ENCODE measurements around the gene OLIG2.

OLIG2 gene

DNA sequence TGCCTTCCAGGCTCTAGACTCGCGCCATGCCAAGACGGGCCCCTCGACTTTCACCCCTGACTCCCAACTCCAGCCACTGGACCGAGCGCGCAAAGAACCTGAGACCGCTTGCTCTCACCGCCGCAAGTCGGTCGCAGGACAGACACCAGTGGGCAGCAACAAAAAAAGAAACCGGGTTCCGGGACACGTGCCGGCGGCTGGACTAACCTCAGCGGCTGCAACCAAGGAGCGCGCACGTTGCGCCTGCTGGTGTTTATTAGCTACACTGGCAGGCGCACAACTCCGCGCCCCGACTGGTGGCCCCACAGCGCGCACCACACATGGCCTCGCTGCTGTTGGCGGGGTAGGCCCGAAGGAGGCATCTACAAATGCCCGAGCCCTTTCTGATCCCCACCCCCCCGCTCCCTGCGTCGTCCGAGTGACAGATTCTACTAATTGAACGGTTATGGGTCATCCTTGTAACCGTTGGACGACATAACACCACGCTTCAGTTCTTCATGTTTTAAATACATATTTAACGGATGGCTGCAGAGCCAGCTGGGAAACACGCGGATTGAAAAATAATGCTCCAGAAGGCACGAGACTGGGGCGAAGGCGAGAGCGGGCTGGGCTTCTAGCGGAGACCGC, 2.0 kb upstream of the OLIG2 start:
- H3K9me3 ChIP-seq (ENCODE audit: control insufficient read depth, insufficient read depth, low read length) = no peaks in the 10 kb centered on the region
- peak overlapping the region; percentile 39 for H3K9ac ChIP-seq (ENCODE audit: low read depth, low read length)
- no peaks in the 10 kb centered on the region for H3K36me3 ChIP-seq (ENCODE audit: insufficient read depth, low read length)
- H3K4me1 ChIP-seq (ENCODE audit: insufficient read depth, low read length) = peaks cover 5% of the 10 kb centered on the region

DNA sequence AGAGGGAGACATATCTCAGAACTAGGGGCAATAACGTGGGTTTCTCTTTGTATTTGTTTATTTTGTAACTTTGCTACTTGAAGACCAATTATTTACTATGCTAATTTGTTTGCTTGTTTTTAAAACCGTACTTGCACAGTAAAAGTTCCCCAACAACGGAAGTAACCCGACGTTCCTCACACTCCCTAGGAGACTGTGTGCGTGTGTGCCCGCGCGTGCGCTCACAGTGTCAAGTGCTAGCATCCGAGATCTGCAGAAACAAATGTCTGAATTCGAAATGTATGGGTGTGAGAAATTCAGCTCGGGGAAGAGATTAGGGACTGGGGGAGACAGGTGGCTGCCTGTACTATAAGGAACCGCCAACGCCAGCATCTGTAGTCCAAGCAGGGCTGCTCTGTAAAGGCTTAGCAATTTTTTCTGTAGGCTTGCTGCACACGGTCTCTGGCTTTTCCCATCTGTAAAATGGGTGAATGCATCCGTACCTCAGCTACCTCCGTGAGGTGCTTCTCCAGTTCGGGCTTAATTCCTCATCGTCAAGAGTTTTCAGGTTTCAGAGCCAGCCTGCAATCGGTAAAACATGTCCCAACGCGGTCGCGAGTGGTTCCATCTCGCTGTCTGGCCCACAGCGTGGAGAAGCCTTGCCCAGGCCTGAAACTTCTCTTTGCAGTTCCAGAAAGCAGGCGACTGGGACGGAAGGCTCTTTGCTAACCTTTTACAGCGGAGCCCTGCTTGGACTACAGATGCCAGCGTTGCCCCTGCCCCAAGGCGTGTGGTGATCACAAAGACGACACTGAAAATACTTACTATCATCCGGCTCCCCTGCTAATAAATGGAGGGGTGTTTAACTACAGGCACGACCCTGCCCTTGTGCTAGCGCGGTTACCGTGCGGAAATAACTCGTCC, 1.3 kb upstream of the OLIG2 start:
- H3K9ac ChIP-seq (ENCODE audit: low read depth, low read length) = peak overlapping the region; percentile 5; the same call in 1 of the 2 replicates
- peaks cover 7% of the 10 kb centered on the region for H3K4me1 ChIP-seq (ENCODE audit: insufficient read depth, low read length)
- no peaks in the 10 kb centered on the region for H3K9me3 ChIP-seq (ENCODE audit: control insufficient read depth, insufficient read depth, low read length)
- H3K36me3 ChIP-seq (ENCODE audit: insufficient read depth, low read length) = no peaks in the 10 kb centered on the region

DNA sequence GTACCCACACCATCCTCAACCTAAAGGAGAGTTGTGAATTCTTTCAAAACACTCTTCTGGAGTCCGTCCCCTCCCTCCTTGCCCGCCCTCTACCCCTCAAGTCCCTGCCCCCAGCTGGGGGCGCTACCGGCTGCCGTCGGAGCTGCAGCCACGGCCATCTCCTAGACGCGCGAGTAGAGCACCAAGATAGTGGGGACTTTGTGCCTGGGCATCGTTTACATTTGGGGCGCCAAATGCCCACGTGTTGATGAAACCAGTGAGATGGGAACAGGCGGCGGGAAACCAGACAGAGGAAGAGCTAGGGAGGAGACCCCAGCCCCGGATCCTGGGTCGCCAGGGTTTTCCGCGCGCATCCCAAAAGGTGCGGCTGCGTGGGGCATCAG, 638 bp upstream of the OLIG2 start:
- Histone ChIP-seq H3K4me1 (ENCODE audit: insufficient read depth, low read length) (peaks cover 12% of the 10 kb centered on the region), H3K36me3 (ENCODE audit: insufficient read depth, low read length) (no peaks in the 10 kb centered on the region), H3K9me3 (ENCODE audit: control insufficient read depth, insufficient read depth, low read length) (no peaks in the 10 kb centered on the region; the same call in 1 of the 2 replicates), H3K9ac (ENCODE audit: low read depth, low read length) (peak overlapping the region; percentile 62; the same call in 1 of the 2 replicates)

DNA sequence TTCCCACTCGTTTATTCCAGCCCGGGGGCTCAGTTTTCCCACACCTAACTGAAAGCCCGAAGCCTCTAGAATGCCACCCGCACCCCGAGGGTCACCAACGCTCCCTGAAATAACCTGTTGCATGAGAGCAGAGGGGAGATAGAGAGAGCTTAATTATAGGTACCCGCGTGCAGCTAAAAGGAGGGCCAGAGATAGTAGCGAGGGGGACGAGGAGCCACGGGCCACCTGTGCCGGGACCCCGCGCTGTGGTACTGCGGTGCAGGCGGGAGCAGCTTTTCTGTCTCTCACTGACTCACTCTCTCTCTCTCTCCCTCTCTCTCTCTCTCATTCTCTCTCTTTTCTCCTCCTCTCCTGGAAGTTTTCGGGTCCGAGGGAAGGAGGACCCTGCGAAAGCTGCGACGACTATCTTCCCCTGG, 716 bp downstream of the OLIG2 start:
- no peaks in the 10 kb centered on the region; the same call in 1 of the 2 replicates for H3K9me3 ChIP-seq (ENCODE audit: control insufficient read depth, insufficient read depth, low read length)
- no peak overlapping the region; the same call in 1 of the 2 replicates for H3K9ac ChIP-seq (ENCODE audit: low read depth, low read length)
- H3K36me3 ChIP-seq (ENCODE audit: insufficient read depth, low read length) = no peaks in the 10 kb centered on the region
- H3K4me1 ChIP-seq (ENCODE audit: insufficient read depth, low read length) = peaks cover 12% of the 10 kb centered on the region

DNA sequence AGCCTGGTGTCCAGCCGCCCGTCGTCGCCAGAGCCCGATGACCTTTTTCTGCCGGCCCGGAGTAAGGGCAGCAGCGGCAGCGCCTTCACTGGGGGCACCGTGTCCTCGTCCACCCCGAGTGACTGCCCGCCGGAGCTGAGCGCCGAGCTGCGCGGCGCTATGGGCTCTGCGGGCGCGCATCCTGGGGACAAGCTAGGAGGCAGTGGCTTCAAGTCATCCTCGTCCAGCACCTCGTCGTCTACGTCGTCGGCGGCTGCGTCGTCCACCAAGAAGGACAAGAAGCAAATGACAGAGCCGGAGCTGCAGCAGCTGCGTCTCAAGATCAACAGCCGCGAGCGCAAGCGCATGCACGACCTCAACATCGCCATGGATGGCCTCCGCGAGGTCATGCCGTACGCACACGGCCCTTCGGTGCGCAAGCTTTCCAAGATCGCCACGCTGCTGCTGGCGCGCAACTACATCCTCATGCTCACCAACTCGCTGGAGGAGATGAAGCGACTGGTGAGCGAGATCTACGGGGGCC, 1.2 kb downstream of the OLIG2 start:
- H3K4me1 ChIP-seq (ENCODE audit: insufficient read depth, low read length) = peaks cover 12% of the 10 kb centered on the region
- no peaks in the 10 kb centered on the region; the same call in 1 of the 2 replicates for H3K9me3 ChIP-seq (ENCODE audit: control insufficient read depth, insufficient read depth, low read length)

DNA sequence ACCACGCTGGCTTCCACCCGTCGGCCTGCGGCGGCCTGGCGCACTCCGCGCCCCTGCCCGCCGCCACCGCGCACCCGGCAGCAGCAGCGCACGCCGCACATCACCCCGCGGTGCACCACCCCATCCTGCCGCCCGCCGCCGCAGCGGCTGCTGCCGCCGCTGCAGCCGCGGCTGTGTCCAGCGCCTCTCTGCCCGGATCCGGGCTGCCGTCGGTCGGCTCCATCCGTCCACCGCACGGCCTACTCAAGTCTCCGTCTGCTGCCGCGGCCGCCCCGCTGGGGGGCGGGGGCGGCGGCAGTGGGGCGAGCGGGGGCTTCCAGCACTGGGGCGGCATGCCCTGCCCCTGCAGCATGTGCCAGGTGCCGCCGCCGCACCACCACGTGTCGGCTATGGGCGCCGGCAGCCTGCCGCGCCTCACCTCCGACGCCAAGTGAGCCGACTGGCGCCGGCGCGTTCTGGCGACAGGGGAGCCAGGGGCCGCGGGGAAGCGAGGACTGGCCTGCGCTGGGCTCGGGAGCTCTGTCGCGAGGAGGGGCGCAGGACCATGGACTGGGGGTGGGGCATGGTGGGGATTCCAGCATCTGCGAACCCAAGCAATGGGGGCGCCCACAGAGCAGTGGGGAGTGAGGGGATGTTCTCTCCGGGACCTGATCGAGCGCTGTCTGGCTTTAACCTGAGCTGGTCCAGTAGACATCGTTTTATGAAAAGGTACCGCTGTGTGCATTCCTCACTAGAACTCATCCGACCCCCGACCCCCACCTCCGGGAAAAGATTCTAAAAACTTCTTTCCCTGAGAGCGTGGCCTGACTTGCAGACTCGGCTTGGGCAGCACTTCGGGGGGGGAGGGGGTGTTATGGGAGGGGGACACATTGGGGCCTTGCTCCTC, 1.9 kb downstream of the OLIG2 start:
- Histone ChIP-seq H3K9me3 (ENCODE audit: control insufficient read depth, insufficient read depth, low read length) (no peaks in the 10 kb centered on the region; the same call in 1 of the 2 replicates), H3K36me3 (ENCODE audit: insufficient read depth, low read length) (no peaks in the 10 kb centered on the region), H3K9ac (ENCODE audit: low read depth, low read length) (0 out of 2 replicates have a peak overlapping the region, but pooled peaks have one; percentile 0), H3K4me1 (ENCODE audit: insufficient read depth, low read length) (peaks cover 12% of the 10 kb centered on the region)

More for the DNA sequence above, 1.2 kb downstream of the OLIG2 start:
- Histone ChIP-seq H3K9ac (ENCODE audit: low read depth, low read length) (peak overlapping the region; percentile 0; the same call in 1 of the 2 replicates), H3K36me3 (ENCODE audit: insufficient read depth, low read length) (no peaks in the 10 kb centered on the region)

DNA sequence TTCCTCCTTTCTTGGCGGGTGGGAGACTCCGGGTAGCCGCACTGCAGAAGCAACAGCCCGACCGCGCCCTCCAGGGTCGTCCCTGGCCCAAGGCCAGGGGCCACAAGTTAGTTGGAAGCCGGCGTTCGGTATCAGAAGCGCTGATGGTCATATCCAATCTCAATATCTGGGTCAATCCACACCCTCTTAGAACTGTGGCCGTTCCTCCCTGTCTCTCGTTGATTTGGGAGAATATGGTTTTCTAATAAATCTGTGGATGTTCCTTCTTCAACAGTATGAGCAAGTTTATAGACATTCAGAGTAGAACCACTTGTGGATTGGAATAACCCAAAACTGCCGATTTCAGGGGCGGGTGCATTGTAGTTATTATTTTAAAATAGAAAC, 2.5 kb downstream of the OLIG2 start:
- Histone ChIP-seq H3K9me3 (ENCODE audit: control insufficient read depth, insufficient read depth, low read length) (no peaks in the 10 kb centered on the region; the same call in 1 of the 2 replicates), H3K9ac (ENCODE audit: low read depth, low read length) (no peak overlapping the region), H3K4me1 (ENCODE audit: insufficient read depth, low read length) (peaks cover 12% of the 10 kb centered on the region), H3K36me3 (ENCODE audit: insufficient read depth, low read length) (no peaks in the 10 kb centered on the region)

DNA sequence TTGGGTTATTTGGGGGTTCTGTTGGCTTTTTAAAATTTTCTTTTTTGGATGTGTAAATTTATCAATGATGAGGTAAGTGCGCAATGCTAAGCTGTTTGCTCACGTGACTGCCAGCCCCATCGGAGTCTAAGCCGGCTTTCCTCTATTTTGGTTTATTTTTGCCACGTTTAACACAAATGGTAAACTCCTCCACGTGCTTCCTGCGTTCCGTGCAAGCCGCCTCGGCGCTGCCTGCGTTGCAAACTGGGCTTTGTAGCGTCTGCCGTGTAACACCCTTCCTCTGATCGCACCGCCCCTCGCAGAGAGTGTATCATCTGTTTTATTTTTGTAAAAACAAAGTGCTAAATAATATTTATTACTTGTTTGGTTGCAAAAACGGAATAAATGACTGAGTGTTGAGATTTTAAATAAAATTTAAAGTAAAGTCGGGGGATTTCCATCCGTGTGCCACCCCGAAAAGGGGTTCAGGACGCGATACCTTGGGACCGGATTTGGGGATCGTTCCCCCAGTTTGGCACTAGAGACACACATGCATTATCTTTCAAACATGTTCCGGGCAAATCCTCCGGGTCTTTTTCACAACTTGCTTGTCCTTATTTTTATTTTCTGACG, 3.1 kb downstream of the OLIG2 start:
- peaks cover 12% of the 10 kb centered on the region for H3K4me1 ChIP-seq (ENCODE audit: insufficient read depth, low read length)
- no peaks in the 10 kb centered on the region; the same call in 1 of the 2 replicates for H3K9me3 ChIP-seq (ENCODE audit: control insufficient read depth, insufficient read depth, low read length)
- H3K36me3 ChIP-seq (ENCODE audit: insufficient read depth, low read length) = no peaks in the 10 kb centered on the region
- H3K9ac ChIP-seq (ENCODE audit: low read depth, low read length) = peak overlapping the region; percentile 39

DNA sequence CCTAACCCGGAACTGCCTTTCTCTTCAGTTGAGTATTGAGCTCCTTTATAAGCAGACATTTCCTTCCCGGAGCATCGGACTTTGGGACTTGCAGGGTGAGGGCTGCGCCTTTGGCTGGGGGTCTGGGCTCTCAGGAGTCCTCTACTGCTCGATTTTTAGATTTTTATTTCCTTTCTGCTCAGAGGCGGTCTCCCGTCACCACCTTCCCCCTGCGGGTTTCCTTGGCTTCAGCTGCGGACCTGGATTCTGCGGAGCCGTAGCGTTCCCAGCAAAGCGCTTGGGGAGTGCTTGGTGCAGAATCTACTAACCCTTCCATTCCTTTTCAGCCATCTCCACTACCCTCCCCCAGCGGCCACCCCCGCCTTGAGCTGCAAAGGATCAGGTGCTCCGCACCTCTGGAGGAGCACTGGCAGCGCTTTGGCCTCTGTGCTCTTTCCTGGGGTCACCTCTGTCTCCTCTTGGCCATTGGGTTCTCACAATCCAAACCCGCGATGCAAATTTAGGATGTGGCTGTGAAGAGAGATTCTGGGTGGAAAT, 3.7 kb downstream of the OLIG2 start:
- Histone ChIP-seq H3K36me3 (ENCODE audit: insufficient read depth, low read length) (no peaks in the 10 kb centered on the region), H3K9me3 (ENCODE audit: control insufficient read depth, insufficient read depth, low read length) (no peaks in the 10 kb centered on the region; the same call in 1 of the 2 replicates), H3K9ac (ENCODE audit: low read depth, low read length) (peak overlapping the region; percentile 39), H3K4me1 (ENCODE audit: insufficient read depth, low read length) (peaks cover 12% of the 10 kb centered on the region)

DNA sequence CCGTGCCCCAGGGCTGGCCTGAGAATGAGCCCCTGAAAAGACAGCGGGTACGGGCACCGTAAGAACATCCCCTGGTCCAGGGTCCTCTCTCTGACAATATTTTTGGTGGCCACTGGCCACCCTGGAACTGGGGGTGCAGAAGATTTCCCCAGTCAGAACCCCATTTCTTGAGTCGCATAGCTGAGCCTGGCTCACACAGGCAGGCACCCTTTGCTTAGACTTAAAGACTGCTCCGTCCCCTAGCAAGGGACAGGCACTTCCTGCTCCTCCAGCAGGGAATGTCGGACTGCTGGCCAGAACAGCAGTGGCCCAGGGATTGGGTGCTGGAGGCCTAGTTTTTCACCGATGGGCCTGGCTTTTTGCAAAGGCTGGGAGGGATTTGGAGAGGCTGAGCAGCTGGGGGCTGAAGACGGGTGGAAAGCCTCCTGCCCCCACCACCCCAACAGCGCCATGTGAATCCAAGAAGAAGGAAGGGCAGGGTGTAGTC, 4.3 kb downstream of the OLIG2 start:
- Histone ChIP-seq H3K9ac (ENCODE audit: low read depth, low read length) (peak overlapping the region; percentile 39; the same call in 1 of the 2 replicates), H3K9me3 (ENCODE audit: control insufficient read depth, insufficient read depth, low read length) (no peaks in the 10 kb centered on the region; the same call in 1 of the 2 replicates), H3K4me1 (ENCODE audit: insufficient read depth, low read length) (peaks cover 13% of the 10 kb centered on the region), H3K36me3 (ENCODE audit: insufficient read depth, low read length) (no peaks in the 10 kb centered on the region)

DNA sequence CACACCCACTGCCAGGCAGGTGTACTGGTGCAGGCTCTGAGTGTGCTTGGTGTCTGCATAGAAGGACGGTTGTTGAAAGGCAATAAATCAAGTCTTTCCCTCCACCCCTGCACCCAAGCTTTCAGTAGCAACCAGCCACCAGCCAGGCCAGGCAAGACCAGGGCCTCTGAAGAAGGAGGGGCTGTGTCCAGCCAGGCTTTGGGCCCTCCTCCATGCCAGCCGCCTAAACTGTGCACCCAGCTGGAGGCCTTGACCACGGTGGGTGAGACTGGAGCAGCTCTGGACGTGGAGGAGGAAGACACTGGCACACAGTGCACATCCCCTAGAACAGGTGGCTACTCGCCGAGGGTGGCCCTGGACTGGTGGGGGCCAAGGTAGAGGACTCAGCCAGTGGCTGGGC, 4.9 kb downstream of the OLIG2 start:
- H3K36me3 ChIP-seq (ENCODE audit: insufficient read depth, low read length) = no peaks in the 10 kb centered on the region
- H3K9me3 ChIP-seq (ENCODE audit: control insufficient read depth, insufficient read depth, low read length) = no peaks in the 10 kb centered on the region; the same call in 1 of the 2 replicates
- H3K9ac ChIP-seq (ENCODE audit: low read depth, low read length) = no peak overlapping the region
- H3K4me1 ChIP-seq (ENCODE audit: insufficient read depth, low read length) = peaks cover 16% of the 10 kb centered on the region

DNA sequence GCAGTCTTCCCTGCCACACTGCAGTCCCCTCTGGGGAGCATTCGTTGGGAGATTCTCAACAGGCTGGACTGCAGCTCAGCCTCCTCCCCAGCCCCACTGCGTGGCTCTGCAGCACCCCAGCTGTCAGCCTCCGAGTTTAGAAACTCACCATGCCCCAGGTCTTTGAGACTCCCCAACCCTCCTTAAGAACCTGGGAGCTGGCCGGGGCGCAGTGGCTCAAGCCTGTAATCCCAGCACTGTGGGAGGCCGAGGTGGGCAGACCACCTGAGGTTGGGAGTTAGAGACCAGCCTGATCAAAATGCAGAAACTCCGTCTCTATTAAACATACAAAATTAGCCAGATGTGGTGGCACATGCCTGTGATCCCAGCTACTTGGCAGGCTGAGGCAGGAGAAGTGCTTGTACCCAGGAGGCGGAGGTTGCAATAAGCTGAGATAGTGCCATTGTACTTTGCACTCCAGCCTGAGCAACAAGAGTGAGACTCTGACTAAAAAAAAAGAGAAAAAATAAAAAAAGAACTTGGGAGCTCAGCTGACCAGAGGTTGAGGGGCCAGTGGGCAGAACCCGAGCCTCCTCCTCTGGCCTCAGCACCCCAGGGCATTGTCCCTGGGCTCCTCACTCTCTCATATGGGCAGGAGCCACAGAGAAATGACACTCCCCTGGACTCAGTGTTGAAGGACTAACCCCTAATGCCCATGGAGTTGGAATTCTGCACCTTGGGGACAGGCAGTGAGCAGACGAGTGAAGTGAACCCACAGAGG, 5.6 kb downstream of the OLIG2 start:
- H3K36me3 ChIP-seq (ENCODE audit: insufficient read depth, low read length) = no peaks in the 10 kb centered on the region
- H3K9me3 ChIP-seq (ENCODE audit: control insufficient read depth, insufficient read depth, low read length) = no peaks in the 10 kb centered on the region; the same call in 1 of the 2 replicates
- no peak overlapping the region for H3K9ac ChIP-seq (ENCODE audit: low read depth, low read length)
- H3K4me1 ChIP-seq (ENCODE audit: insufficient read depth, low read length) = peaks cover 18% of the 10 kb centered on the region

Measured in ES-I3 (cell line).